Esophagus squamous epithelium (tissue), 5 donors: ENCODE results near the gene RNFT1. TPM values are rescaled to one million over a fixed set of nuclear protein-coding genes. Genes with fewer than 3 reads are reported as not detected.
"Not testable (repeated sequence)": the region's sequence is repeated elsewhere in the genome, so short reads cannot be mapped to it uniquely, and the experiment has no call there.

Source experiments
- DNase-seq: peaks from one replicate; lab custom pipeline; 2025; lab: John Stamatoyannopoulos, UW
- H3K27ac ChIP-seq, 4 donors: fragments of 200-600 bp; sonication (generic); one replicate each; pipeline ENCODE4 v1.5.1; 2016 to 2019; ENCODE audit warnings: mild to moderate bottlenecking in 1 of 4
- H3K27me3 ChIP-seq, 4 donors: fragments of 200-600 bp; sonication (generic); 1 replicate in 3 of 4; 2 replicates in 1 of 4; pipeline versions ENCODE4 v1.5.1 to v1.6.0; 2017 to 2021; ENCODE audit warnings: antibody characterized with exemption in 1 of 4
- H3K36me3 ChIP-seq, 3 donors: fragments of 200-600 bp; sonication (generic); one replicate each; pipeline ENCODE4 v1.5.1; 2016 to 2019
- H3K4me1 ChIP-seq, 3 donors: fragments of 200-600 bp; sonication (generic); one replicate each; pipeline ENCODE4 v1.5.1; 2017 to 2019
- H3K4me3 ChIP-seq, 4 donors: fragments of 200-600 bp; sonication (generic); 1 replicate in 3 of 4; 2 replicates in 1 of 4; pipeline ENCODE4 v1.5.1; 2016 to 2019; ENCODE audit warnings: mild to moderate bottlenecking in 2 of 4, moderate library complexity in 1 of 4
- H3K9me3 ChIP-seq, 3 donors: fragments of 200-600 bp; sonication (generic); one replicate each; pipeline ENCODE4 v1.5.1; 2016 to 2019
- CTCF ChIP-seq, 6 experiments: fragments of 450-650 bp in 4 of 6; fragments of 200-600 bp in 2 of 6; sonication (generic) in 2 of 6; IDR thresholded peaks; one replicate each; pipeline ENCODE4 v1.5.1; 2016 to 2019; ENCODE audit warnings: antibody characterized with exemption in 6 of 6, mild to moderate bottlenecking in 4 of 6, moderate library complexity in 4 of 6
- POLR2A ChIP-seq, 4 donors: fragments of 450-650 bp; IDR thresholded peaks; one replicate each; pipeline ENCODE4 v1.6.1; 2017; ENCODE audit warnings: antibody characterized with exemption in 4 of 4, mild to moderate bottlenecking in 4 of 4, moderate library complexity in 3 of 4
- WGBS, 2 donors: methylation state at CpG; one replicate each; pipeline ENCODE4 v1.1.5; 2018; 5-methylcytosine and 5-hydroxymethylcytosine counted together
- intact Hi-C: fragments of 100-400 bp; cut with DNase I; formaldehyde crosslinking; loops from one replicate; pipeline ENCODE4 v1.15.0; 2022
- total RNA-seq, 4 donors: library from RNA; depleted of rRNA; stranded (reverse); fragments of >200 nt; gene quantifications; one replicate each; pipeline ENCODE4 v1.1.0, GENCODE V29; 2016
- donor health status: DM: yes; HTN: yes; CAD: no.

Gene RNFT1, protein sequence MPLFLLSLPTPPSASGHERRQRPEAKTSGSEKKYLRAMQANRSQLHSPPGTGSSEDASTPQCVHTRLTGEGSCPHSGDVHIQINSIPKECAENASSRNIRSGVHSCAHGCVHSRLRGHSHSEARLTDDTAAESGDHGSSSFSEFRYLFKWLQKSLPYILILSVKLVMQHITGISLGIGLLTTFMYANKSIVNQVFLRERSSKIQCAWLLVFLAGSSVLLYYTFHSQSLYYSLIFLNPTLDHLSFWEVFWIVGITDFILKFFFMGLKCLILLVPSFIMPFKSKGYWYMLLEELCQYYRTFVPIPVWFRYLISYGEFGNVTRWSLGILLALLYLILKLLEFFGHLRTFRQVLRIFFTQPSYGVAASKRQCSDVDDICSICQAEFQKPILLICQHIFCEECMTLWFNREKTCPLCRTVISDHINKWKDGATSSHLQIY
- 10 to 100 TPM in 3 of 4 donors, 1 to 10 TPM in 1; 7.9 to 18.8 (median 15.5) TPM for total RNA-seq

DNA sequence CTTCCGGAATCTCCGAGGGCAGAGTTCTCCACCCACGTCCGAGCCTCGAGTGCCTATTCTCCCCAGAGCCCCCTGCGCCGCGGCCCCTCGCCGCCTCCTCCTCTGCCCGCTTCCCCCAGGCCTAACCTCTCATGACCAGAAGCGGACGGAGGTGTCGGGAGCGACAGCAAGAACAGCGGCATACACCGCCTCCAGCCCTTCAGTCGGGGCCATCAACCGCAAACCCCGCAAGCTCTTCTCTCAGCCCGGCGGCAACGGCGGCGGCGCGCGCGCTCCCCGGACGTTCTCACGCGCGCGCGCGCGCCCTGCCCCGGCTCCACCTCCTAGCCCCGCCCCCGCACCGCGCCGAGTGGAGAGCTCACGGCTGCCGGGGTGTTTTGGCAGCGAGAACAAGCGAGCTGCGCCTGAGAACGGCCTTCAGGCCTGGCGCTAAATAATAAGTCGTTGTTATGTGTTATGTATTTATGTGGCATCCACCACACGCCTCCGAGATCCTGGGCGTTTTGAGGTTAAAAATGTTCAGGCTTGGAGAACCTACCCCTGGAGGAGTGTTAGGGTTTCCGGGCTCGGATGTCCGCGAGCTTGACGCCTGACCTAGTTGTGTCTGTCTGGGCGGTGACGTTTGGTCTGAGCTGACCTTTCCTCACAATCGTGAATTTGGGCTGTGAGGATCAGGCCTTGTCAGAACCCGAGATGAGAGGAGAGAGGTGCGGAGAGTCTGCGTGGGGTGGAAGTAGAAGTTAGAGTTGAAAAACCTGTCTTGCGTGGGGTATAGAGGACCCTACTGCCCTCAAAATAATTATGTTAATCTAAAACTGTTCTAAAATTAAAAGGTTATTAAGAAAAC is at the start of gene RNFT1:
RNFT1 (minus strand) TSS at position 259 of the 847 bp plus-strand sequence; CDS start at position 182, 77 bp downstream.
- intact Hi-C loops: no loop called here
- Histone ChIP-seq H3K4me3 (peak within 1 kb of the TSS; percentile 62 to 91 (median 80)), H3K27ac (peak within 1 kb of the TSS; percentile 93 to 96 (median 95)), H3K9me3 (no peaks in the 10 kb centered on the region), H3K4me1 (peaks cover 4 to 24% (median 14%) of the 10 kb centered on the region in 3 donors), H3K27me3 (no peaks in the 10 kb centered on the region), H3K36me3 (peaks cover 0 to 1% (median 0%) of the 10 kb centered on the region in 3 donors)
- WGBS, 2 donors: 9 to 18% methylated on average over 4 to 5 of the region's 67 CpGs
- DNase-seq: peak; percentile 51
- TF ChIP-seq POLR2A (IDR thresholded peaks at IDR 0.05) (peak in 3 of 4 donors; percentile 9 to 75 (median 65)), CTCF (IDR thresholded peaks at IDR 0.05) (no peak)

DNA sequence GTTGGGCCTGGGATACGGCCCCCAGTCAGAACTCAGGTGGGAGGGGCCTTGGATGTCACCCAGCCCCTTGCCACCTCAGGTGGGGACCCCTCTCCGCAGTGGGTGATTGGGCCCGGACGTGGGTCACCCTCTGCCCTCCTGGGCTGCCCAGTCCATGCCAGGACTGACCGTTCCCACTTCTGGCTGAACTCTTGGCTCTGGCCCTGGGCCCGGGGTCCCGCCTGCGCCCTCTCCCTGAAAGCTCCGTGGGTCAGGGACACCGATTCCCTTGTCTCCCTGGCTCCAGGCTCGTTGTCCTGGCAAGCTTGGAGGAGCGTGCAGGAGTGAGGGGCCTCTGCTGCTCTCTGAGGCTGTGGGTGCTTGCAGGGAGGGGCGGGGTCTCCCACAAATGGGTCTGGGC is 44.8 kb upstream of the RNFT1 start:
- intact Hi-C loops, H3K4me1 ChIP-seq, H3K4me3 ChIP-seq, DNase-seq, H3K36me3 ChIP-seq, H3K27me3 ChIP-seq, H3K27ac ChIP-seq, H3K9me3 ChIP-seq: not testable (repeated sequence)
- WGBS, 2 donors: no CpG with 5 or more reads among the region's 13 CpGs

- H3K9me3 ChIP-seq, intact Hi-C loops, H3K36me3 ChIP-seq, DNase-seq, H3K27ac ChIP-seq, H3K27me3 ChIP-seq, H3K4me3 ChIP-seq, H3K4me1 ChIP-seq: not testable (repeated sequence)
- WGBS, 2 donors: no CpG with 5 or more reads among the region's 16 CpGs
Measured at GRCh38 chr17:60008377-60008776, 43.8 kb upstream of the RNFT1 start.

DNA sequence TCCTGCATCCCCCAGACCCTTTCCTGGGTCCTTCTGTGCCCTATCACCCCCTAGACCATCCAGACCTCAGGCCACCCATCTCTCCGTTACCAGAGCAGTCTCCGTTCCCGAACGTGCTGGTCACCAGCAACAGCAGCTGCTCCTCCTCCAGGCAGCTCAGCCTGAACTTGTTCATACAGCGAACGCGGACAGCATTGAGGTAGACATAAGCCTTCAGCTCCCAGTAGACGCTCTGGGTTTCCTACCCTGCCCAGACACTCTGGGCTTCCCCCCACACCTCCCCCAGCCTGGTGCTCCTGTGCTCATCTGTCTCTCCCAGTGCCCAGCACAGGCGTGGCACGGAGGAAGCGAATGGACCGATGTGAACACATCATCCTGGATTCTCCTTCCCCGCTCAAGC is 41.6 kb upstream of the RNFT1 start:
- no peak for DNase-seq
- Histone ChIP-seq H3K9me3 (no peaks in the 10 kb centered on the region), H3K4me3 (no peak overlapping the region), H3K36me3 (no peaks in the 10 kb centered on the region), H3K27me3 (no peaks in the 10 kb centered on the region), H3K4me1 (no peaks in the 10 kb centered on the region), H3K27ac (no peak overlapping the region)
- 60 to 91% methylated on average over 1 to 7 of the region's 13 CpGs for WGBS, 2 donors
- intact Hi-C loops: no loop called here
- TF ChIP-seq CTCF (IDR thresholded peaks at IDR 0.05): no peak
- TF ChIP-seq POLR2A (IDR thresholded peaks at IDR 0.05): no peak

- DNase-seq, H3K36me3 ChIP-seq, H3K27ac ChIP-seq, H3K27me3 ChIP-seq, H3K9me3 ChIP-seq, H3K4me1 ChIP-seq, H3K4me3 ChIP-seq, intact Hi-C loops: not testable (repeated sequence)
- WGBS, 2 donors: 87 to 97% methylated on average over 3 to 4 of the region's 5 CpGs
Measured at GRCh38 chr17:60004561-60004960, 40.0 kb upstream of the RNFT1 start.

GRCh38 chr17:60002405-60002804 is 37.9 kb upstream of the RNFT1 start:
- H3K4me3 ChIP-seq, H3K27ac ChIP-seq, intact Hi-C loops, H3K9me3 ChIP-seq, H3K4me1 ChIP-seq, H3K36me3 ChIP-seq, DNase-seq, H3K27me3 ChIP-seq: not testable (repeated sequence)
- 62 to 77% methylated on average over 2 to 3 of the region's 3 CpGs for WGBS, 2 donors

DNA sequence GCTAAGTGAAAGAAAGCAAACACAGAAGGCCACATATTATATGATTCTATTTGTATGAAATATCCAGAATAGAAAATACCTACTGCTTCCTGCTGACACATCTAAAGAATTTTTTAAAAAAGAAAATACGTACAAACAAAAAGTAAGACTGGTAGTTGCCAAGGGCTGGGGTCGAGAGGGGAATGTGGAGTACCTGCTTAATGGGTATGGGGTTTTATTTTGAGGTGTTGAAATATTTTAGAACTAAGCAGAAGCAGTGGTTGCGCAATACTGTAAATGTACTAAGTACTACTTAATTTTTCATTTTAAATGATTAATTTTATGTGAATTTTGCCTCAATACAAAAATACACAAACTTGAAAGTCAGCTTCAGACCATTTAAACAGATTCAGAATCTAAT is 32.1 kb upstream of the RNFT1 start:
- H3K4me3 ChIP-seq, H3K4me1 ChIP-seq, H3K27me3 ChIP-seq, DNase-seq, H3K9me3 ChIP-seq, intact Hi-C loops, H3K27ac ChIP-seq, H3K36me3 ChIP-seq: not testable (repeated sequence)
- WGBS, 2 donors: 68 to 72% methylated on average over 3 of the region's 3 CpGs

GRCh38 chr17:59975166-59975565 is 10.6 kb upstream of the RNFT1 start:
- intact Hi-C loops, H3K4me1 ChIP-seq, H3K4me3 ChIP-seq, DNase-seq, H3K27me3 ChIP-seq, H3K9me3 ChIP-seq, H3K27ac ChIP-seq, H3K36me3 ChIP-seq: not testable (repeated sequence)
- 79 to 93% methylated on average over 3 to 5 of the region's 6 CpGs for WGBS, 2 donors

- H3K27ac ChIP-seq, H3K4me1 ChIP-seq, H3K27me3 ChIP-seq, DNase-seq, H3K9me3 ChIP-seq, H3K4me3 ChIP-seq, H3K36me3 ChIP-seq, intact Hi-C loops: not testable (repeated sequence)
- 87 to 93% methylated on average over 8 of the region's 8 CpGs for WGBS, 2 donors
Measured at GRCh38 chr17:59973483-59973882, 8.9 kb upstream of the RNFT1 start.
